Keratinocyte (primary cell): ENCODE data around the gene MID1. TPM values are rescaled to one million over a fixed set of nuclear protein-coding genes. Genes with fewer than 3 reads are reported as not detected.

Experiments
- DNase-seq: peaks from one replicate; pipeline ENCODE4 v3.0.0-alpha.2; 2011; ENCODE audit warnings: low read depth, missing footprints, low spot score
- FAIRE-seq: peaks from 2 replicates; lab custom pipeline; 2011; peaks lifted over from hg19 to GRCh38; lab: Jason Lieb, UNC
- H2AFZ ChIP-seq: 2 replicates; pipeline ENCODE4 v1.6.0; 2012; ENCODE audit warnings: low read length, control low read depth, inconsistent platforms; ENCODE audit not compliant: control insufficient read depth
- H3K27ac ChIP-seq: 2 replicates; pipeline ENCODE4 v1.5.1; 2011; ENCODE audit warnings: low read length; ENCODE audit not compliant: control insufficient read depth, insufficient read depth
- H3K27me3 ChIP-seq: 3 replicates; pipeline ENCODE4 v1.6.0; 2011; ENCODE audit warnings: low read length; ENCODE audit not compliant: control insufficient read depth, insufficient read depth; ENCODE audit errors: extremely low read depth
- H3K36me3 ChIP-seq, 2 experiments: 2 replicates in 1 of 2; 3 replicates in 1 of 2; pipeline ENCODE4 v1.5.1; 2011; ENCODE audit warnings: low read length in 2 of 2, mild to moderate bottlenecking in 1 of 2; ENCODE audit not compliant: control insufficient read depth in 2 of 2, insufficient read depth in 2 of 2; ENCODE audit errors: extremely low read depth in 1 of 2
- H3K4me1 ChIP-seq: 3 replicates; pipeline ENCODE4 v1.5.1; 2011; ENCODE audit warnings: low read length; ENCODE audit not compliant: control insufficient read depth, insufficient read depth; ENCODE audit errors: extremely low read depth
- H3K4me2 ChIP-seq: 3 replicates; pipeline ENCODE4 v1.6.0; 2011; ENCODE audit warnings: low read depth, low read length; ENCODE audit not compliant: control insufficient read depth, insufficient read depth; ENCODE audit errors: extremely low read depth
- H3K4me3 ChIP-seq, 3 experiments: fragments of 200-600 bp in 1 of 3; sonication (generic) in 1 of 3; 2 replicates in 2 of 3; 3 replicates in 1 of 3; pipeline ENCODE4 v1.5.1; 2011 to 2016; ENCODE audit warnings: low read length in 3 of 3, mild to moderate bottlenecking in 3 of 3, control low read depth in 2 of 3, inconsistent platforms in 1 of 3, low read depth in 1 of 3, mixed read lengths in 1 of 3, mixed run types in 1 of 3, moderate library complexity in 1 of 3; ENCODE audit not compliant: control insufficient read depth in 2 of 3, insufficient read depth in 2 of 3; ENCODE audit errors: extremely low read depth in 1 of 3
- H3K79me2 ChIP-seq: 2 replicates; pipeline ENCODE4 v1.6.0; 2012; ENCODE audit warnings: low read length; ENCODE audit not compliant: control insufficient read depth, insufficient read depth
- H3K9ac ChIP-seq: 3 replicates; pipeline ENCODE4 v1.6.0; 2011; ENCODE audit warnings: low read length; ENCODE audit not compliant: control insufficient read depth, insufficient read depth; ENCODE audit errors: extremely low read depth
- H3K9me1 ChIP-seq: 3 replicates; pipeline ENCODE4 v1.6.0; 2011; ENCODE audit warnings: low read length; ENCODE audit not compliant: control insufficient read depth, insufficient read depth; ENCODE audit errors: extremely low read depth
- H3K9me3 ChIP-seq: 2 replicates; pipeline ENCODE4 v1.5.1; 2012; ENCODE audit warnings: low read depth, low read length; ENCODE audit not compliant: control insufficient read depth
- H4K20me1 ChIP-seq: 3 replicates; pipeline ENCODE4 v1.6.0; 2011; ENCODE audit warnings: low read length; ENCODE audit not compliant: control insufficient read depth, insufficient read depth; ENCODE audit errors: extremely low read depth
- EZH2 ChIP-seq: IDR thresholded peaks from one replicate; pipeline ENCODE4 v1.6.1; 2012; ENCODE audit warnings: inconsistent platforms, mild to moderate bottlenecking, low read length, moderate library complexity
- dilution Hi-C: fragments of 300-500 bp; cut with MboI; formaldehyde crosslinking; loops from one replicate; pipeline ENCODE4 v1.7.0; 2020; ENCODE audit warnings: low sequenced_read_pairs; ENCODE audit not compliant: extremely low pct_ligation_motif_present
- polyA plus RNA-seq, 5 experiments: library from polyadenylated mRNA; depleted of rRNA in 3 of 5; stranded (reverse) in 3 of 5; stranded (forward) in 1 of 5; unstranded in 1 of 5; fragments of >200 nt; gene quantifications; 1 replicate in 1 of 5; 2 replicates in 3 of 5; 3 replicates in 1 of 5; pipeline versions ENCODE4 v1.2.1 to v1.2.3, GENCODE V29; 2011 to 2012; ENCODE audit warnings: missing spikeins in 2 of 5, low read depth in 1 of 5, low replicate concordance in 1 of 5
- TF ChIP-seq, protein P1 (sequence below), 3 experiments: IDR thresholded peaks in 1 of 3; conservative IDR thresholded peaks in 1 of 3; optimal IDR thresholded peaks in 1 of 3; 2 replicates in 2 of 3; 3 replicates in 1 of 3; pipeline versions ENCODE3 to v1.5.1; 2011; ENCODE audit warnings: low read length in 3 of 3, mild to moderate bottlenecking in 3 of 3, moderate library complexity in 2 of 3, control low read depth in 1 of 3, inconsistent platforms in 1 of 3; ENCODE audit not compliant: insufficient read depth in 2 of 3; ENCODE audit errors: extremely low read depth in 1 of 3

The MID1 gene
- polyA plus RNA-seq, 1 donor (not counting 4 experiments of a cell fraction or from before 2014, with no cell fraction given) = 9.2 TPM

GRCh38 chrX:10666102-10666501 is 45.7 kb upstream of the MID1 start:
- H3K27me3 ChIP-seq = no peaks in the 10 kb centered on the region
- H3K27ac ChIP-seq = no peak overlapping the region
- H3K9ac ChIP-seq = no peak overlapping the region
- TF ChIP-seq, protein P1, sequence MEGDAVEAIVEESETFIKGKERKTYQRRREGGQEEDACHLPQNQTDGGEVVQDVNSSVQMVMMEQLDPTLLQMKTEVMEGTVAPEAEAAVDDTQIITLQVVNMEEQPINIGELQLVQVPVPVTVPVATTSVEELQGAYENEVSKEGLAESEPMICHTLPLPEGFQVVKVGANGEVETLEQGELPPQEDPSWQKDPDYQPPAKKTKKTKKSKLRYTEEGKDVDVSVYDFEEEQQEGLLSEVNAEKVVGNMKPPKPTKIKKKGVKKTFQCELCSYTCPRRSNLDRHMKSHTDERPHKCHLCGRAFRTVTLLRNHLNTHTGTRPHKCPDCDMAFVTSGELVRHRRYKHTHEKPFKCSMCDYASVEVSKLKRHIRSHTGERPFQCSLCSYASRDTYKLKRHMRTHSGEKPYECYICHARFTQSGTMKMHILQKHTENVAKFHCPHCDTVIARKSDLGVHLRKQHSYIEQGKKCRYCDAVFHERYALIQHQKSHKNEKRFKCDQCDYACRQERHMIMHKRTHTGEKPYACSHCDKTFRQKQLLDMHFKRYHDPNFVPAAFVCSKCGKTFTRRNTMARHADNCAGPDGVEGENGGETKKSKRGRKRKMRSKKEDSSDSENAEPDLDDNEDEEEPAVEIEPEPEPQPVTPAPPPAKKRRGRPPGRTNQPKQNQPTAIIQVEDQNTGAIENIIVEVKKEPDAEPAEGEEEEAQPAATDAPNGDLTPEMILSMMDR (optimal IDR thresholded peaks at IDR 0.05 in 1 of 3, IDR thresholded peaks at IDR 0.05 in 1 of 3, conservative IDR thresholded peaks at IDR 0.05 in 1 of 3; ENCODE audit: extremely low read depth in 1 of 3, insufficient read depth in 2 of 3, low read length in 3 of 3) = no peak
- TF ChIP-seq EZH2 = no peak
- dilution Hi-C loops = no loop called here
- H2AFZ ChIP-seq = no peak overlapping the region
- no peaks in the 10 kb centered on the region for H3K79me2 ChIP-seq
- H3K4me2 ChIP-seq = no peak overlapping the region
- FAIRE-seq (no peak), DNase-seq (no peak)
- no peaks in the 10 kb centered on the region for H3K9me3 ChIP-seq
- H4K20me1 ChIP-seq = no peaks in the 10 kb centered on the region
- H3K9me1 ChIP-seq = no peaks in the 10 kb centered on the region
- no peak overlapping the region for H3K4me3 ChIP-seq
- no peaks in the 10 kb centered on the region for H3K36me3 ChIP-seq
- no peaks in the 10 kb centered on the region for H3K4me1 ChIP-seq

DNA sequence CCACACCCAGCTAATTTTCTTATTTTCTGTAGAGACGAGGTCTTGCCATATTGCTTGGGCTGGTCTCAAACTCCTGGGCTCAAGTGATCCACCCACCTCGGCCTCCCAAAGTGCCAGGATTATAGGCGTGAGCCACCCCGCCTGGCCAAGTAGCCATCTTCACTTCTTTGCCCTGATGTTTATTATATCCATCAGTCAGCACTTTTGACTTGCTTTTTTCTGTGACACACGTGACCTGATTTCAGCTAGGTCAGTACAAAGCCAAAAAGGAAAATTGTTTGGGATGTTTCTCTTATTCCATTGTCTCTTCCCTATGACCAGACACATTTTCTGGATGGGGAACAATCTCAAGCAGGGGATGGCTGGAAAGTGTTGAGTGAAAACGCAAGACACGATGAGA is 45.3 kb upstream of the MID1 start:
- Histone ChIP-seq H3K9me3 (no peaks in the 10 kb centered on the region), H3K79me2 (no peaks in the 10 kb centered on the region), H3K4me3 (no peak overlapping the region), H3K9me1 (no peaks in the 10 kb centered on the region), H3K4me2 (no peak overlapping the region), H4K20me1 (no peaks in the 10 kb centered on the region), H3K27me3 (no peaks in the 10 kb centered on the region), H2AFZ (no peak overlapping the region), H3K27ac (no peak overlapping the region), H3K36me3 (no peaks in the 10 kb centered on the region), H3K4me1 (no peaks in the 10 kb centered on the region), H3K9ac (no peak overlapping the region)
- dilution Hi-C loops = no loop called here
- TF ChIP-seq, protein P1 (optimal IDR thresholded peaks at IDR 0.05 in 1 of 3, IDR thresholded peaks at IDR 0.05 in 1 of 3, conservative IDR thresholded peaks at IDR 0.05 in 1 of 3; ENCODE audit: extremely low read depth in 1 of 3, insufficient read depth in 2 of 3, low read length in 3 of 3) = no peak
- no peak for TF ChIP-seq EZH2
- DNase-seq = no peak
- FAIRE-seq = no peak
